HEK293T (cell line): ENCODE results near the gene BET1.

Experiments used
- CTCF ChIA-PET: fragments of 350-600 bp; formaldehyde crosslinking; extraction: SDS; loops from one replicate; lab custom pipeline; 2021; ENCODE audit warnings: antibody characterized with exemption, inconsistent platforms; lab: Yijun Ruan, JAX
- POLR2A ChIA-PET: fragments of 350-600 bp; formaldehyde crosslinking; extraction: SDS; loops from one replicate; lab custom pipeline; 2020; ENCODE audit warnings: antibody characterized with exemption, inconsistent platforms; lab: Yijun Ruan, JAX
- DNase-seq: peaks from one replicate; pipeline ENCODE4 v3.0.0; 2012; ENCODE audit warnings: mixed read lengths; ENCODE audit errors: extremely low spot score
- ARNT ChIP-seq: fragments of 450-650 bp; IDR thresholded peaks from 2 replicates; pipeline ENCODE4 v1.6.1; 2017; ENCODE audit warnings: mild to moderate bottlenecking
- BHLHE40 ChIP-seq: fragments of 450-650 bp; IDR thresholded peaks from 2 replicates; pipeline ENCODE4 v1.6.1; 2016; ENCODE audit warnings: mild to moderate bottlenecking, moderate library complexity, borderline replicate concordance
- CTBP1 ChIP-seq: fragments of 450-650 bp; IDR thresholded peaks from 2 replicates; pipeline ENCODE4 v1.6.1; 2016; ENCODE audit warnings: borderline replicate concordance
- ELF4 ChIP-seq: fragments of 450-650 bp; IDR thresholded peaks from 2 replicates; pipeline ENCODE4 v1.6.1; 2017; ENCODE audit warnings: antibody characterized with exemption
- FOXA1 ChIP-seq: fragments of 450-650 bp; IDR thresholded peaks from 2 replicates; pipeline ENCODE4 v1.6.1; 2016; ENCODE audit warnings: mild to moderate bottlenecking
- FOXK2 ChIP-seq: fragments of 450-650 bp; IDR thresholded peaks from 2 replicates; pipeline ENCODE4 v1.6.1; 2016; ENCODE audit warnings: mild to moderate bottlenecking
- FOXM1 ChIP-seq: fragments of 450-650 bp; IDR thresholded peaks from 2 replicates; pipeline ENCODE4 v1.6.1; 2017; ENCODE audit warnings: mild to moderate bottlenecking, borderline replicate concordance
- HDGF ChIP-seq: fragments of 450-650 bp; IDR thresholded peaks from 2 replicates; pipeline ENCODE4 v1.6.1; 2017; ENCODE audit warnings: antibody characterized with exemption, borderline replicate concordance
- L3MBTL2 ChIP-seq: fragments of 450-650 bp; conservative IDR thresholded peaks from 2 replicates; pipeline ENCODE4 v1.6.1; 2016; ENCODE audit warnings: mild to moderate bottlenecking
- LEF1 ChIP-seq: fragments of 450-650 bp; IDR thresholded peaks from 2 replicates; pipeline ENCODE4 v1.6.1; 2017; ENCODE audit warnings: mild to moderate bottlenecking, borderline replicate concordance
- NFRKB ChIP-seq: fragments of 450-650 bp; IDR thresholded peaks from 2 replicates; pipeline ENCODE4 v1.6.1; 2016; ENCODE audit warnings: mild to moderate bottlenecking, moderate library complexity
- SP1 ChIP-seq: fragments of 450-650 bp; IDR thresholded peaks from 2 replicates; pipeline ENCODE4 v1.6.1; 2017
- SUZ12 ChIP-seq: fragments of 450-650 bp; IDR thresholded peaks from 2 replicates; pipeline ENCODE4 v1.6.1; 2016; ENCODE audit warnings: mild to moderate bottlenecking
- TARDBP ChIP-seq: fragments of 450-650 bp; IDR thresholded peaks from 2 replicates; pipeline ENCODE4 v1.6.1; 2016
- ZNF384 ChIP-seq: fragments of 450-650 bp; IDR thresholded peaks from 2 replicates; pipeline ENCODE4 v1.6.1; 2016
- TF ChIP-seq, protein P1 (sequence below): fragments of 450-650 bp; IDR thresholded peaks from 2 replicates; pipeline ENCODE4 v1.6.1; 2016

BET1 gene

GRCh38 chr7:93985101-93985500, 19.1 kb downstream of the BET1 start:
- POLR2A ChIA-PET, result no interaction called here
- no peak for DNase-seq
- TF ChIP-seq HDGF (no peak), TARDBP (no peak), NFRKB (no peak), ZNF384 (no peak), FOXM1 (no peak), SUZ12 (no peak), ELF4 (no peak)
- TF ChIP-seq, protein P1, sequence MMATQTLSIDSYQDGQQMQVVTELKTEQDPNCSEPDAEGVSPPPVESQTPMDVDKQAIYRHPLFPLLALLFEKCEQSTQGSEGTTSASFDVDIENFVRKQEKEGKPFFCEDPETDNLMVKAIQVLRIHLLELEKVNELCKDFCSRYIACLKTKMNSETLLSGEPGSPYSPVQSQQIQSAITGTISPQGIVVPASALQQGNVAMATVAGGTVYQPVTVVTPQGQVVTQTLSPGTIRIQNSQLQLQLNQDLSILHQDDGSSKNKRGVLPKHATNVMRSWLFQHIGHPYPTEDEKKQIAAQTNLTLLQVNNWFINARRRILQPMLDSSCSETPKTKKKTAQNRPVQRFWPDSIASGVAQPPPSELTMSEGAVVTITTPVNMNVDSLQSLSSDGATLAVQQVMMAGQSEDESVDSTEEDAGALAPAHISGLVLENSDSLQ, result no peak
- CTCF ChIA-PET, result no interaction called here

- no peak for DNase-seq
- TF ChIP-seq SUZ12 (no peak), SP1 (no peak), TARDBP (no peak), ARNT (no peak), ZNF384 (no peak), L3MBTL2 (no peak), ELF4 (no peak), FOXA1 (no peak), HDGF (no peak)
- CTCF ChIA-PET, result interaction anchor here (0.6 kb wide), 1 partner anchor 1561 kb away, joined by 3 read pairs; no protein-coding TSS in a partner anchor
- POLR2A ChIA-PET, result no interaction called here
These were observed 20.1 kb downstream of the BET1 start for GRCh38 chr7:93984024-93984423.

GRCh38 chr7:93981480-93981874, 22.7 kb downstream of the BET1 start:
- ChIA-PET POLR2A (no interaction called here), CTCF (no interaction called here)

GRCh38 chr7:93980744-93981479, 23.2 kb downstream of the BET1 start:
- no peak for DNase-seq
- ChIA-PET CTCF (no interaction called here), POLR2A (no interaction called here)
- TF ChIP-seq HDGF (no peak), TARDBP (no peak), L3MBTL2 (no peak), NFRKB (no peak), SUZ12 (no peak), ARNT (no peak), FOXM1 (no peak), ZNF384 (no peak), CTBP1 (no peak), ELF4 (no peak), FOXK2 (no peak), BHLHE40 (no peak), LEF1 (no peak)

More at GRCh38 chr7:93981480-93981874, 22.7 kb downstream of the BET1 start:
- TF ChIP-seq FOXK2 (no peak), FOXA1 (no peak), SP1 (no peak), ARNT (no peak), HDGF (no peak), TARDBP (no peak)
- DNase-seq, result no peak

GRCh38 chr7:93977211-93977950, 26.8 kb downstream of the BET1 start:
- TF ChIP-seq FOXM1, result no peak
- TF ChIP-seq ARNT, result no peak
- no peak for TF ChIP-seq ELF4
- TF ChIP-seq SP1, result no peak
- TF ChIP-seq L3MBTL2, result no peak
- TF ChIP-seq, protein P1, result no peak
- TF ChIP-seq HDGF, result no peak
- TF ChIP-seq FOXK2, result no peak
- TF ChIP-seq CTBP1, result no peak
- TF ChIP-seq NFRKB, result no peak
- no peak for TF ChIP-seq TARDBP
- no peak for TF ChIP-seq SUZ12
- no peak for TF ChIP-seq BHLHE40
- no peak for TF ChIP-seq LEF1
- TF ChIP-seq ZNF384, result no peak
- TF ChIP-seq FOXA1, result no peak
- no peak for DNase-seq
- ChIA-PET CTCF (no interaction called here), POLR2A (no interaction called here)

- DNase-seq, result no peak
- CTCF ChIA-PET, result no interaction called here
- POLR2A ChIA-PET, result no interaction called here
- TF ChIP-seq SUZ12 (no peak), LEF1 (no peak)
These were observed 31.0 kb downstream of the BET1 start for GRCh38 chr7:93973134-93973533.

DNA sequence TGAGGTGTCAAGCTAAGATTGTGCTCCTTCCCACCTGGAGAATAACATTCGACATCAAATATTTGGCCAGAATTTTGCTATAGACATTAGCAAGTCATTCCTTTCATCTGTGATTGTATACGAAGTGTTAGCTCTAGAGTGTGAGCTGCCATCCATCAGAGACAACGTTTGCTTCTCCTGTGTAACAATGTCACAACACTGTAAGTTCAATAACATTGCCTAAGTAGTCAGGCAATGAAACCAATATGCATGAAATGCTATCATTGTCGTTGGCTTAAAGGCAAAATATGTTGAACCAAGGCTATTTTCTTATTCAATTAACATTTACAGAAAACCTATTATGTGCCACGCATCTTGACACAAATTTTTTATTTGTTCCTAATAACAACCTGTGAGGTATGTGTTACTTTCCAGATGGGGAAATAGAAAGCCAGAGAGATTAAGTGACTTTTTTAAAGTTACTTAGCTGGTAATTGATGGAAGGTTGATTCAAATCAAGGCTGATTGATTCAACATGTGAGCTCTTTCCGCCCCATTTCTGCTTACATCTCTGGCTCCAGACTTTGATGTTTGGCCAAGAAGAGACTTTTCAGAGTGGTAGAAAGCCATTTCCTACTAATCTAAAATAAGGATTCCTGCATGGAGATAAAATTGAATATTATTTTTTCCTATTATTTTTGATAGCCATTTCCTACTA, 32.0 kb downstream of the BET1 start:
- CTCF ChIA-PET, result no interaction called here

More for the DNA sequence above, 32.0 kb downstream of the BET1 start:
- DNase-seq, result no peak
- no peak for TF ChIP-seq NFRKB
- no peak for TF ChIP-seq BHLHE40
- TF ChIP-seq FOXK2, result no peak
- TF ChIP-seq, protein P1, result no peak
- no peak for TF ChIP-seq SP1
- no peak for TF ChIP-seq SUZ12
- no peak for TF ChIP-seq L3MBTL2
- TF ChIP-seq ZNF384, result no peak
- no peak for TF ChIP-seq HDGF
- no peak for TF ChIP-seq FOXA1
- no peak for TF ChIP-seq ELF4
- TF ChIP-seq CTBP1, result no peak
- no peak for TF ChIP-seq TARDBP
- no peak for TF ChIP-seq LEF1
- TF ChIP-seq FOXM1, result no peak
- TF ChIP-seq ARNT, result no peak
- POLR2A ChIA-PET, result no interaction called here
